Pericardium fibroblast (primary cell): Measurements from ENCODE around the gene OSBP2. TPM values are rescaled to one million over a fixed set of nuclear protein-coding genes. Genes with fewer than 3 reads are reported as not detected.

ENCODE experiments used
- total RNA-seq: library from RNA; depleted of rRNA; stranded (reverse); fragments of >200 nt; gene quantifications from 2 replicates; pipeline ENCODE4 v1.2.3, GENCODE V29; 2015

The OSBP2 gene, protein sequence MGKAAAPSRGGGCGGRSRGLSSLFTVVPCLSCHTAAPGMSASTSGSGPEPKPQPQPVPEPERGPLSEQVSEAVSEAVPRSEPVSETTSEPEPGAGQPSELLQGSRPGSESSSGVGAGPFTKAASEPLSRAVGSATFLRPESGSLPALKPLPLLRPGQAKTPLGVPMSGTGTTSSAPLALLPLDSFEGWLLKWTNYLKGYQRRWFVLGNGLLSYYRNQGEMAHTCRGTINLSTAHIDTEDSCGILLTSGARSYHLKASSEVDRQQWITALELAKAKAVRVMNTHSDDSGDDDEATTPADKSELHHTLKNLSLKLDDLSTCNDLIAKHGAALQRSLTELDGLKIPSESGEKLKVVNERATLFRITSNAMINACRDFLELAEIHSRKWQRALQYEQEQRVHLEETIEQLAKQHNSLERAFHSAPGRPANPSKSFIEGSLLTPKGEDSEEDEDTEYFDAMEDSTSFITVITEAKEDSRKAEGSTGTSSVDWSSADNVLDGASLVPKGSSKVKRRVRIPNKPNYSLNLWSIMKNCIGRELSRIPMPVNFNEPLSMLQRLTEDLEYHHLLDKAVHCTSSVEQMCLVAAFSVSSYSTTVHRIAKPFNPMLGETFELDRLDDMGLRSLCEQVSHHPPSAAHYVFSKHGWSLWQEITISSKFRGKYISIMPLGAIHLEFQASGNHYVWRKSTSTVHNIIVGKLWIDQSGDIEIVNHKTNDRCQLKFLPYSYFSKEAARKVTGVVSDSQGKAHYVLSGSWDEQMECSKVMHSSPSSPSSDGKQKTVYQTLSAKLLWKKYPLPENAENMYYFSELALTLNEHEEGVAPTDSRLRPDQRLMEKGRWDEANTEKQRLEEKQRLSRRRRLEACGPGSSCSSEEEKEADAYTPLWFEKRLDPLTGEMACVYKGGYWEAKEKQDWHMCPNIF
- total RNA-seq = 1.5 and 2.0 TPM in 2 replicates

DNA sequence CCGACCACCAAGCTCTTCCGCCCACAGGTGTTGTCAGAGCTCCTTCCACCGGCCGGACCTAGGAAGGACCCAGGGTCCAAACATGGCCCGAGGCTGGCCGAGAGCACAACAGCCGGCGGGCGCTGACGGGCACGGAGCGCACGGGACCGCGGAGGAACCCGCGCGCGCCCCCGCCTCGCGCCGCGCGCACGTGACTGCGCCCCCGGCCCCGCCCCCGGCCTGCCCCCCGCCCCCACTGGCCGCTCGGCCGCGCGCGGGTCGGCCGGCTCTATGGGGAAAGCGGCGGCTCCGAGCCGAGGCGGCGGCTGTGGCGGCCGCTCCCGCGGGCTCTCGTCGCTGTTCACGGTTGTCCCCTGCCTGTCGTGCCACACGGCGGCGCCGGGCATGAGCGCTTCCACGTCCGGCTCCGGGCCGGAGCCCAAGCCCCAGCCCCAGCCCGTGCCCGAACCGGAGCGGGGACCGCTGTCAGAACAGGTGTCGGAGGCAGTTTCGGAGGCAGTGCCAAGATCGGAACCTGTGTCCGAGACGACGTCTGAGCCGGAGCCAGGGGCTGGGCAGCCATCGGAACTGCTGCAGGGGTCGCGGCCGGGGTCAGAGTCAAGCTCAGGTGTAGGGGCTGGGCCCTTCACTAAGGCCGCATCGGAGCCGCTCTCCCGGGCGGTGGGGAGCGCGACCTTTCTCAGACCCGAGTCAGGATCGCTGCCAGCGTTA lies at the start of gene OSBP2:
OSBP2 (plus strand) TSS at position 235 of the 711 bp plus-strand sequence; CDS start at position 271, 36 bp downstream.

DNA sequence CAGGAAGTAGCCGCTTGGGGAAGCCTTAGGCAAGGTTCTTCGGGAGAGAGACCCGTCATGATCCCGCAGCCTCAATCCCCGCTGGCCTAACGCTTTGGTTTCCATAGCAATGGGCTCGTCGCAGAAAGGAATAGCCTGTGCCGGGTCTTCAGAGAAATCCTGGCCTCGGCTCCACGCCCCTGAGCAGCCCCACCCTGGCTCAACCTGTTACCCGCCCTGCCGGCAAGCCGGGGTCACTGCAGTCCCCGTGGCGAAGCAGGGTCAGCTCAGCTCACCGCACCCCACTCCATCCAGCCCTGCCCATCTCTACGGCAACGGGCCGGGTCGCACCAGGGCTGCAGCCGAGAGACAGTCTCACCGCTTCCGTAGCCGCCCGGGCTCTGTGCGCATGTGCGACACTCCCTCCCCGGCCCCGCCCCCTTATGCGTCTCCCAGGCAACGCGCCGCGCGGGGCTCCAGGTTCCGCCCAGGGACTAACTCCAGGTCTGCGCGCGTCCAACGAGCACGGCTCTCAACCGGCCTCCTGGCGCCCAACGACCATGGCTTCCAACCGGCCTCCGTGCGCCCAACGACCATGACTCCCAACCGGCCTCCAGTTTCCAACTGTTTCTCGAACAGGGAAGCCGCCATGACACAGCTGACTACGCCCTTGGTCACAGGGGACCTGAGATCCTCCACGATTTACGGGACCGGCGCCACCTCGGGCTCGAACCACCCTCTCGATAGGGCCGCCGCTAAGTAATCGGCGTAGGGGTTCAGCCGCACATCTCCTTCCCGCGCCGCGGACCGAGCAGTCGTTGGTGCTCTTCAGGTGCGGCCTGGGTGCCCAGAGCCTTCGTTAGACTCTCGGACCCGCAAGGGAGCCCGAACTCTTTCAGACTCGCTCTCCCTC lies 26.9 kb upstream of the OSBP2 start, which contains the start of gene DUSP18:
DUSP18 (minus strand) TSS at position 382 of the 892 bp plus-strand sequence. CDS start 3,872 bp downstream, outside the sequence.

Other genes with a start within 250 kb of the OSBP2 start
- not detected in 2 replicates for gene SEC14L3, start 222.9 kb upstream of the OSBP2 start, total RNA-seq
- gene SEC14L4, start 189.2 kb upstream of the OSBP2 start, total RNA-seq = not detected in 2 replicates
- under 0.01 TPM in 1 of 2 replicates, not detected in the other for gene SEC14L6, start 148.1 kb upstream of the OSBP2 start, total RNA-seq
- gene GAL3ST1, start 120.2 kb upstream of the OSBP2 start, total RNA-seq = 0.12 TPM in 1 of 2 replicates, not detected in the other
- 54.1 and 63.2 TPM in 2 replicates for gene PES1, start 103.0 kb upstream of the OSBP2 start, total RNA-seq
- 32.9 and 43.2 TPM in 2 replicates for gene TCN2, start 87.7 kb upstream of the OSBP2 start, total RNA-seq
- gene SLC35E4, start 59.1 kb upstream of the OSBP2 start, total RNA-seq = 8.4 and 9.5 TPM in 2 replicates
- gene DUSP18, start 27.0 kb upstream of the OSBP2 start, total RNA-seq = 4.7 and 7.4 TPM in 2 replicates